ENCODE data around the gene KRTAP1-5.
"Not testable (repeated sequence)": the region's sequence is repeated elsewhere in the genome, so short reads cannot be mapped to it uniquely, and the experiment has no call there.

DNA sequence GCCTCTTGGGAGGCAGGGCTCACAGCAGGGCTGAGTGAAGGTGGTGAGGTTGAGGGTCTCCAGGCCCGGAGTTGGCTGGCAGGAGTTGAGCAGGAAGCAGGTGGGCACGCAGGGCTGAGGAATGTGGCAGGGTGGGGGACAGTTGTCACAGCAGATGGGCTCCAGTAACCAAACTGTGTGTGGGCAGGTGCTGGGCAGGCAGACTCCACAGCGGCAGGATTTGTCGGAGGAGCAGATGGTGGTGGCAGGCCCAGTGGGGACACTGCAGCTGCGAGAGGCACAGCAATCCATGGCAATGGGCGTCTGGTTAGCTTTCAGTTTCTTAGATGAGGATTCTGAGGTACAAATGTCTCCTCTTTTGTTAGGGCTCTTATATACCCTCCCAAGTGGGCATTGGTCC, 27.4 kb downstream of the KRTAP1-5 start, which contains the start of gene KRTAP3-2:
- TF ChIP-seq, protein P1, sequence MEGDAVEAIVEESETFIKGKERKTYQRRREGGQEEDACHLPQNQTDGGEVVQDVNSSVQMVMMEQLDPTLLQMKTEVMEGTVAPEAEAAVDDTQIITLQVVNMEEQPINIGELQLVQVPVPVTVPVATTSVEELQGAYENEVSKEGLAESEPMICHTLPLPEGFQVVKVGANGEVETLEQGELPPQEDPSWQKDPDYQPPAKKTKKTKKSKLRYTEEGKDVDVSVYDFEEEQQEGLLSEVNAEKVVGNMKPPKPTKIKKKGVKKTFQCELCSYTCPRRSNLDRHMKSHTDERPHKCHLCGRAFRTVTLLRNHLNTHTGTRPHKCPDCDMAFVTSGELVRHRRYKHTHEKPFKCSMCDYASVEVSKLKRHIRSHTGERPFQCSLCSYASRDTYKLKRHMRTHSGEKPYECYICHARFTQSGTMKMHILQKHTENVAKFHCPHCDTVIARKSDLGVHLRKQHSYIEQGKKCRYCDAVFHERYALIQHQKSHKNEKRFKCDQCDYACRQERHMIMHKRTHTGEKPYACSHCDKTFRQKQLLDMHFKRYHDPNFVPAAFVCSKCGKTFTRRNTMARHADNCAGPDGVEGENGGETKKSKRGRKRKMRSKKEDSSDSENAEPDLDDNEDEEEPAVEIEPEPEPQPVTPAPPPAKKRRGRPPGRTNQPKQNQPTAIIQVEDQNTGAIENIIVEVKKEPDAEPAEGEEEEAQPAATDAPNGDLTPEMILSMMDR (IDR thresholded peaks at IDR 0.05), result not testable (repeated sequence)
- not testable (repeated sequence) for TF ChIP-seq POLR2A (IDR thresholded peaks at IDR 0.05)

Measured in uterus (tissue), 2 donors.